Astrocyte (in vitro differentiated cells and primary cell): Measurements from ENCODE around the gene USP20. TPM values are rescaled to one million over a fixed set of nuclear protein-coding genes. Genes with fewer than 3 reads are reported as not detected.

ENCODE experiments used
- DNase-seq: peaks from one replicate; pipeline ENCODE4 v3.0.0-alpha.2; 2010; ENCODE audit warnings: low read depth
- FAIRE-seq: peaks from 2 replicates; lab custom pipeline; 2011; peaks lifted over from hg19 to GRCh38; lab: Jason Lieb, UNC
- H2AFZ ChIP-seq: 2 replicates; pipeline ENCODE4 v1.6.0; 2012; ENCODE audit warnings: low read depth, low read length, inconsistent platforms
- H3K27ac ChIP-seq: 2 replicates; pipeline ENCODE4 v1.5.1; 2011; ENCODE audit warnings: low read depth, low read length, inconsistent platforms
- H3K27me3 ChIP-seq: 2 replicates; pipeline ENCODE4 v1.6.0; 2011; ENCODE audit warnings: low read length, inconsistent platforms; ENCODE audit not compliant: insufficient read depth
- H3K36me3 ChIP-seq: 2 replicates; pipeline ENCODE4 v1.5.1; 2011; ENCODE audit warnings: low read length, inconsistent platforms; ENCODE audit not compliant: insufficient read depth
- H3K4me1 ChIP-seq: 2 replicates; pipeline ENCODE4 v1.5.1; 2011; ENCODE audit warnings: low read length, inconsistent platforms; ENCODE audit not compliant: insufficient read depth
- H3K4me2 ChIP-seq: 2 replicates; pipeline ENCODE4 v1.6.0; 2012; ENCODE audit warnings: low read length, inconsistent platforms
- H3K4me3 ChIP-seq: 2 replicates; pipeline ENCODE4 v1.5.1; 2011; ENCODE audit warnings: low read depth, mild to moderate bottlenecking, low read length, inconsistent platforms; ENCODE audit not compliant: insufficient read depth
- H3K79me2 ChIP-seq: 2 replicates; pipeline ENCODE4 v1.6.0; 2012; ENCODE audit warnings: mild to moderate bottlenecking, low read length, inconsistent platforms; ENCODE audit not compliant: insufficient read depth
- H3K9ac ChIP-seq: 2 replicates; pipeline ENCODE4 v1.6.0; 2012; ENCODE audit warnings: mild to moderate bottlenecking, low read length, inconsistent platforms
- H3K9me3 ChIP-seq: 2 replicates; pipeline ENCODE4 v1.5.1; 2012; ENCODE audit warnings: low read depth, mild to moderate bottlenecking, low read length, inconsistent platforms; ENCODE audit not compliant: insufficient read depth
- H4K20me1 ChIP-seq: 2 replicates; pipeline ENCODE4 v1.6.0; 2012; ENCODE audit warnings: low read length, inconsistent platforms; ENCODE audit not compliant: insufficient read depth
- H3K27ac Mint-ChIP-seq: one replicate; pipeline ENCODE4 v1.8.0; 2021; ENCODE audit warnings: mild to moderate bottlenecking, mixed read lengths; ENCODE audit not compliant: unreplicated experiment
- H3K27me3 Mint-ChIP-seq: one replicate; pipeline ENCODE4 v1.8.0; 2021; ENCODE audit warnings: low read depth, mixed read lengths; ENCODE audit not compliant: unreplicated experiment
- H3K36me3 Mint-ChIP-seq: one replicate; pipeline ENCODE4 v1.8.0; 2021; ENCODE audit warnings: low read depth, mixed read lengths; ENCODE audit not compliant: unreplicated experiment
- H3K4me1 Mint-ChIP-seq: one replicate; pipeline ENCODE4 v1.8.0; 2021; ENCODE audit warnings: low read depth, mixed read lengths; ENCODE audit not compliant: unreplicated experiment
- H3K4me3 Mint-ChIP-seq: one replicate; pipeline ENCODE4 v1.8.0; 2021; ENCODE audit warnings: mild to moderate bottlenecking, moderate library complexity, mixed read lengths; ENCODE audit not compliant: unreplicated experiment
- H3K9me3 Mint-ChIP-seq: one replicate; pipeline ENCODE4 v1.8.0; 2021; ENCODE audit warnings: mild to moderate bottlenecking, mixed read lengths; ENCODE audit not compliant: unreplicated experiment
- CTCF ChIP-seq: IDR thresholded peaks from 2 replicates; pipeline ENCODE4 v1.5.1; 2011; ENCODE audit warnings: low read depth, mild to moderate bottlenecking, inconsistent platforms, low read length, moderate library complexity; ENCODE audit not compliant: insufficient read depth
- EZH2 ChIP-seq: IDR thresholded peaks from 2 replicates; pipeline ENCODE4 v1.6.1; 2012; ENCODE audit warnings: mild to moderate bottlenecking, low read length, inconsistent platforms; ENCODE audit not compliant: insufficient read depth
- total RNA-seq: library from RNA; stranded (reverse); gene quantifications from 2 replicates; pipeline ENCODE4 v1.2.1, GENCODE V29; 2021

Gene USP20
- total RNA-seq, 1 donor from 2014 or later: 24.1 TPM

- Mint-ChIP-seq H3K27me3 (no peaks in the 10 kb centered on the region), H3K4me3 (no peak overlapping the region), H3K9me3 (no peaks in the 10 kb centered on the region), H3K27ac (no peak overlapping the region), H3K4me1 (no peaks in the 10 kb centered on the region), H3K36me3 (peaks cover 17% of the 10 kb centered on the region)
- Histone ChIP-seq H2AFZ (no peak overlapping the region), H3K4me3 (no peak overlapping the region), H3K27me3 (no peaks in the 10 kb centered on the region), H3K36me3 (peaks cover 2% of the 10 kb centered on the region), H3K79me2 (no peaks in the 10 kb centered on the region), H3K4me1 (peaks cover 6% of the 10 kb centered on the region), H3K9ac (no peak overlapping the region), H4K20me1 (peaks cover 6% of the 10 kb centered on the region), H3K4me2 (no peak overlapping the region), H3K27ac (no peak overlapping the region), H3K9me3 (no peaks in the 10 kb centered on the region)
- FAIRE-seq (no peak), DNase-seq (no peak)
- TF ChIP-seq CTCF (no peak), EZH2 (no peak)
Measured at GRCh38 chr9:129878291-129878690, 43.0 kb downstream of the USP20 start.

GRCh38 chr9:129879103-129879699 is 43.9 kb downstream of the USP20 start:
- Mint-ChIP-seq H3K27ac (no peak overlapping the region), H3K36me3 (peaks cover 14% of the 10 kb centered on the region), H3K4me3 (no peak overlapping the region), H3K4me1 (peaks cover 3% of the 10 kb centered on the region), H3K27me3 (no peaks in the 10 kb centered on the region), H3K9me3 (no peaks in the 10 kb centered on the region)
- peaks cover 6% of the 10 kb centered on the region for H4K20me1 ChIP-seq
- TF ChIP-seq EZH2 (no peak), CTCF (no peak)
- no peak overlapping the region for H2AFZ ChIP-seq
- H3K9me3 ChIP-seq: no peaks in the 10 kb centered on the region
- no peaks in the 10 kb centered on the region for H3K27me3 ChIP-seq
- DNase-seq (no peak), FAIRE-seq (no peak)
- H3K4me1 ChIP-seq: peaks cover 10% of the 10 kb centered on the region
- H3K9ac ChIP-seq: no peak overlapping the region
- H3K27ac ChIP-seq: no peak overlapping the region
- H3K4me2 ChIP-seq: no peak overlapping the region
- H3K79me2 ChIP-seq: no peaks in the 10 kb centered on the region
- H3K4me3 ChIP-seq: no peak overlapping the region
- peaks cover 2% of the 10 kb centered on the region for H3K36me3 ChIP-seq

- DNase-seq: no peak
- no peak for FAIRE-seq
Measured at GRCh38 chr9:129879991-129880653, 44.9 kb downstream of the USP20 start.

More at GRCh38 chr9:129879991-129880653, 44.9 kb downstream of the USP20 start:
- H3K27ac ChIP-seq: no peak overlapping the region
- no peak overlapping the region for H3K4me2 ChIP-seq
- H3K36me3 ChIP-seq: no peaks in the 10 kb centered on the region
- H3K9me3 ChIP-seq: no peaks in the 10 kb centered on the region
- H3K4me3 ChIP-seq: no peak overlapping the region
- H3K27me3 Mint-ChIP-seq: no peaks in the 10 kb centered on the region
- peaks cover 6% of the 10 kb centered on the region for H4K20me1 ChIP-seq
- H3K79me2 ChIP-seq: no peaks in the 10 kb centered on the region
- no peak overlapping the region for H3K27ac Mint-ChIP-seq
- no peak for TF ChIP-seq CTCF
- no peak for TF ChIP-seq EZH2
- peaks cover 7% of the 10 kb centered on the region for H3K36me3 Mint-ChIP-seq
- H3K9me3 Mint-ChIP-seq: no peaks in the 10 kb centered on the region
- no peak overlapping the region for H2AFZ ChIP-seq
- H3K4me1 ChIP-seq: peaks cover 18% of the 10 kb centered on the region
- H3K4me1 Mint-ChIP-seq: peaks cover 9% of the 10 kb centered on the region
- no peak overlapping the region for H3K4me3 Mint-ChIP-seq
- no peaks in the 10 kb centered on the region for H3K27me3 ChIP-seq
- H3K9ac ChIP-seq: no peak overlapping the region
